Measurements from ENCODE around the gene AHCY. TPM values are rescaled to one million over a fixed set of nuclear protein-coding genes. Genes with fewer than 3 reads are reported as not detected.
"Not testable (repeated sequence)": the region's sequence is repeated elsewhere in the genome, so short reads cannot be mapped to it uniquely, and the experiment has no call there.

Gene AHCY
- total and polyA plus RNA-seq, 8 donors = 89.1 to 121 (median 118) TPM

- intact Hi-C loops (cut with DNase I) = no loop called here
- no peak for ATAC-seq
These were observed 34.4 kb upstream of the AHCY start for GRCh38 chr20:34337544-34337943.

GRCh38 chr20:34334654-34335407, 31.7 kb upstream of the AHCY start:
- no peak overlapping the region for H3K27ac ChIP-seq

More at GRCh38 chr20:34337544-34337943, 34.4 kb upstream of the AHCY start:
- Histone ChIP-seq H3K4me1 (no peaks in the 10 kb centered on the region), H3K36me3 (no peaks in the 10 kb centered on the region), H3K9me3 (no peaks in the 10 kb centered on the region), H3K4me3 (no peak overlapping the region), H3K27ac (no peak overlapping the region), H3K27me3 (no peaks in the 10 kb centered on the region)
- TF ChIP-seq CTCF (IDR thresholded peaks at IDR 0.05) = no peak
- DNase-seq = no peak

GRCh38 chr20:34333786-34334185, 30.6 kb upstream of the AHCY start:
- H3K4me3 ChIP-seq = no peak overlapping the region
- intact Hi-C loops (cut with DNase I) = no loop called here
- TF ChIP-seq CTCF (IDR thresholded peaks at IDR 0.05) = no peak

More at GRCh38 chr20:34334654-34335407, 31.7 kb upstream of the AHCY start:
- intact Hi-C loops (cut with DNase I) = no loop called here
- no peak for DNase-seq
- H3K4me3 ChIP-seq = no peak overlapping the region
- H3K27me3 ChIP-seq = no peaks in the 10 kb centered on the region
- no peak for TF ChIP-seq CTCF (IDR thresholded peaks at IDR 0.05)
- ATAC-seq = no peak
- no peaks in the 10 kb centered on the region for H3K9me3 ChIP-seq
- H3K4me1 ChIP-seq = no peaks in the 10 kb centered on the region
- no peaks in the 10 kb centered on the region for H3K36me3 ChIP-seq

DNA sequence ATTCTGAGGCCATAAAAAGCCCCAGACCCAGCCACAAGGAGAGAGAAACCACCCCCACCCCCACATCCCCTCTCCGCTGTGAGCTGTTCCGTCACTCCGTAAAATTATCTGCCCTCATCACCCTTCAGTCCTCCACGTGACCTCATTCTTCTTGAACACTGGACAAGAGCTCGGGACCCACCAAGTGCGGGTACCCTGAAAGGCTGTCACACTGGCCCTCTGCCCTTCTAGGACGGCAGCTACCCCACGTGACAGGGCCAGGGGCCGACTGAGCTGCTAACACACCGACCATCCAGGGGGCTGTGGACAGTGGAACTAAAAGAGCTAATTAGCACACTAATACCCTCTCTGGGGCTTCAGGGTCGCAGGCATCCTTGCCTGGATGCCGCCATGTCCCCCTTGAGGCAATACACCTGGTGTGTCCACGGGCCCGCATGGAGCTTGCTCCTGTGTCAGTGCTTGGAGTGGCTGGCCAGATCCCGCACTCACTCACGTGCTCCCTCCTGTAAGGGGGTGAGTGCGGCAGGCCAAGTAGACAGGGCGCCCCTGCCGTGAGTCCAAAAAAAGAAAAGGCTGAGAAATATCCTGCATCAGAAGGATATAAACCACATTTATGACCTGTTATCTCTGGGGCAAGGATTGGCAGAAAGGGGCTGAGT, 29.2 kb upstream of the AHCY start:
- no peaks in the 10 kb centered on the region for H3K4me1 ChIP-seq
- intact Hi-C loops (cut with DNase I) = no loop called here
- no peaks in the 10 kb centered on the region for H3K36me3 ChIP-seq
- H3K9me3 ChIP-seq = no peaks in the 10 kb centered on the region
- ATAC-seq (no peak), DNase-seq (no peak)
- no peak overlapping the region for H3K27ac ChIP-seq
- H3K27me3 ChIP-seq = no peaks in the 10 kb centered on the region
- TF ChIP-seq CTCF (IDR thresholded peaks at IDR 0.05) = no peak
- H3K4me3 ChIP-seq = no peak overlapping the region

More at GRCh38 chr20:34333786-34334185, 30.6 kb upstream of the AHCY start:
- Histone ChIP-seq H3K27ac (no peak overlapping the region), H3K4me1 (no peaks in the 10 kb centered on the region), H3K9me3 (no peaks in the 10 kb centered on the region), H3K27me3 (no peaks in the 10 kb centered on the region), H3K36me3 (no peaks in the 10 kb centered on the region)
- DNase-seq = no peak
- no peak for ATAC-seq

DNA sequence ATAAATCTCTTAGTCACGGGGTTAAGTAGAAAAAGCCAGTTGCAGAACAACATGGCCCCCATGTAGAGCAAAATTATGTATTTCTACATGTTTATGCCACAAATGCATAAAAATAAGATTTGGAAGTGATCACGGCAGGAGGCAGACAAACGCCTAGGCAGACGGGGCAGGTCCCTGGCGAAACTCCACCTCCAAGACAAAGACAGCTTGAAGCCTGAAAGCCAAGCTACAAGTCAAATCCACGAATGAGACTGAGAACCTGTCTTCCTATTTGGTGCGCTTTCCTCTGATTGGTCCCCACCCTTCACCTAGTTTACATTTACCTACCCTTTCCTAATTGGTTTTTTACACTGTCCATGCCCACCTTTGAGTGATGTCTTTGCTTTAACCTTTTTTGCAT, 28.7 kb upstream of the AHCY start:
- ATAC-seq (no peak), DNase-seq (no peak)
- Histone ChIP-seq H3K36me3 (no peaks in the 10 kb centered on the region), H3K4me3 (no peak overlapping the region), H3K4me1 (no peaks in the 10 kb centered on the region), H3K9me3 (no peaks in the 10 kb centered on the region), H3K27me3 (no peaks in the 10 kb centered on the region), H3K27ac (no peak overlapping the region)
- intact Hi-C loops (cut with DNase I) = no loop called here
- no peak for TF ChIP-seq CTCF (IDR thresholded peaks at IDR 0.05)

GRCh38 chr20:34330861-34331544, 27.8 kb upstream of the AHCY start:
- H3K9me3 ChIP-seq; ATAC-seq; H3K36me3 ChIP-seq; H3K4me1 ChIP-seq; H3K27ac ChIP-seq; H3K27me3 ChIP-seq; DNase-seq; intact Hi-C loops (cut with DNase I); H3K4me3 ChIP-seq: not testable (repeated sequence)

Measured in left lung (tissue), 10 donors.